ENCODE results near the gene FBXL7.

GRCh38 chr5:15819617-15820016 lies 319.6 kb downstream of the FBXL7 start:
- no peak for TF ChIP-seq ZFP30 (CRISPR knock-in tag; IDR thresholded peaks at IDR 0.05)
- TF ChIP-seq CSDC2 (CRISPR knock-in tag; IDR thresholded peaks at IDR 0.05) = no peak
- TF ChIP-seq SNAI2 (CRISPR knock-in tag; IDR thresholded peaks at IDR 0.05) = no peak
- no peak for TF ChIP-seq ESRRG (CRISPR knock-in tag; IDR thresholded peaks at IDR 0.05)
- TF ChIP-seq TCF4 (CRISPR knock-in tag; IDR thresholded peaks at IDR 0.05; ENCODE audit: borderline replicate concordance) = no peak
- TF ChIP-seq ZFP3 (CRISPR knock-in tag; IDR thresholded peaks at IDR 0.05) = no peak
- no peak for TF ChIP-seq CREB5 (CRISPR knock-in tag; IDR thresholded peaks at IDR 0.05; ENCODE audit: low read depth)
- no peak for TF ChIP-seq ZNF8 (CRISPR knock-in tag; IDR thresholded peaks at IDR 0.05)
- TF ChIP-seq GLIS3 (CRISPR knock-in tag; IDR thresholded peaks at IDR 0.05) = no peak
- TF ChIP-seq ZNF565 (CRISPR knock-in tag; conservative IDR thresholded peaks at IDR 0.05; ENCODE audit: low read depth) = no peak
- no peak for TF ChIP-seq RARB (CRISPR knock-in tag; IDR thresholded peaks at IDR 0.05)
- no peak for TF ChIP-seq TSHZ2 (CRISPR knock-in tag; IDR thresholded peaks at IDR 0.05)
- no peak for TF ChIP-seq PATZ1 (CRISPR knock-in tag; IDR thresholded peaks at IDR 0.05; ENCODE audit: borderline replicate concordance)
- no peak for TF ChIP-seq CSRNP3 (CRISPR knock-in tag; IDR thresholded peaks at IDR 0.05)
